Mesothelial cell of epicardium (in vitro differentiated cells): ENCODE results near the gene CACNA1B. TPM values are rescaled to one million over a fixed set of nuclear protein-coding genes. Genes with fewer than 3 reads are reported as not detected.

Experiments
- DNase-seq, 2 experiments: peaks; one replicate each; pipeline ENCODE4 v3.0.0; 2021; ENCODE audit warnings: low spot score in 2 of 2; ENCODE audit not compliant: unreplicated experiment in 2 of 2
- H3K27ac Mint-ChIP-seq: 2 replicates; pipeline ENCODE4 v1.8.0; 2021; ENCODE audit warnings: mixed read lengths
- H3K27me3 Mint-ChIP-seq: 2 replicates; pipeline ENCODE4 v1.8.0; 2021; ENCODE audit warnings: low read depth, mixed read lengths
- H3K36me3 Mint-ChIP-seq: 2 replicates; pipeline ENCODE4 v1.8.0; 2021; ENCODE audit warnings: mixed read lengths
- H3K4me1 Mint-ChIP-seq: 2 replicates; pipeline ENCODE4 v1.8.0; 2021; ENCODE audit warnings: mixed read lengths
- H3K4me3 Mint-ChIP-seq: 2 replicates; pipeline ENCODE4 v1.8.0; 2021; ENCODE audit warnings: mild to moderate bottlenecking, moderate library complexity, mixed read lengths
- H3K9me3 Mint-ChIP-seq: 2 replicates; pipeline ENCODE4 v1.8.0; 2021; ENCODE audit warnings: mixed read lengths
- CTCF ChIP-seq: fragments of 200-600 bp; sonication (generic); IDR thresholded peaks from one replicate; pipeline ENCODE4 v1.5.0; 2021; ENCODE audit warnings: antibody characterized with exemption; ENCODE audit not compliant: unreplicated experiment
- total RNA-seq: library from RNA; stranded (reverse); gene quantifications from 3 replicates; pipeline ENCODE4 v1.2.1, GENCODE V29; 2021

CACNA1B gene
- total RNA-seq, 1 donor from 2014 or later, result 0.87 TPM

GRCh38 chr9:137945581-137945980 is 68.0 kb downstream of the CACNA1B start:
- DNase-seq, result no peak
- TF ChIP-seq CTCF, result no peak
- H3K27ac Mint-ChIP-seq, result no peak overlapping the region
- peaks cover 5% of the 10 kb centered on the region for H3K36me3 Mint-ChIP-seq
- peaks cover 52% of the 10 kb centered on the region for H3K9me3 Mint-ChIP-seq
- no peak overlapping the region for H3K4me3 Mint-ChIP-seq
- no peaks in the 10 kb centered on the region for H3K4me1 Mint-ChIP-seq
- no peaks in the 10 kb centered on the region for H3K27me3 Mint-ChIP-seq

DNA sequence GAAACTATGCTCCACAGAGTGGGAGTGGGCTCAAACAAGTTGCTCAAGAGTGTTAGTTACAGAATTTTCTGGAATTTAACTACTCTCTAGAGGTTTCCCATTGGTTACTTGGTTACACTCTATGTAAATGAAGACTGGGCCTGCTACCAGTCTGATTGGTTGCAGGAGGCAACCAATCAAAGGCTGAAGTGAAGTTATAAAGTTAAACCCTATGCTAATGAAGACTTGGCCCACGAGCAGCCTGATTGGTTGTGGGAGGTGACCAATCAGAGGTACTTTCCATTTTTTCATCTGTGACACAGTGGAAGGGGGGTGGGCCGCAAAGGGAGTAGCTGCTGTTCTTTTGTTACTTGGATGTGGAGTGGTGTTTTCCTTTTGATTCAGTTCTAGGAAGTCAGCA is 69.4 kb downstream of the CACNA1B start:
- Mint-ChIP-seq H3K27me3 (peaks cover 2% of the 10 kb centered on the region), H3K4me3 (no peak overlapping the region), H3K4me1 (no peaks in the 10 kb centered on the region), H3K36me3 (peaks cover 5% of the 10 kb centered on the region), H3K9me3 (peaks cover 38% of the 10 kb centered on the region), H3K27ac (no peak overlapping the region)
- no peak for DNase-seq
- TF ChIP-seq CTCF, result no peak

- Mint-ChIP-seq H3K36me3 (peaks cover 5% of the 10 kb centered on the region), H3K9me3 (peaks cover 24% of the 10 kb centered on the region), H3K27ac (no peak overlapping the region), H3K4me1 (no peaks in the 10 kb centered on the region), H3K4me3 (no peak overlapping the region), H3K27me3 (peaks cover 2% of the 10 kb centered on the region)
- DNase-seq, result no peak
- no peak for TF ChIP-seq CTCF
These were observed 71.1 kb downstream of the CACNA1B start for GRCh38 chr9:137948642-137949041.

- DNase-seq, result no peak
These were observed 71.7 kb downstream of the CACNA1B start for GRCh38 chr9:137949260-137949659.

DNA sequence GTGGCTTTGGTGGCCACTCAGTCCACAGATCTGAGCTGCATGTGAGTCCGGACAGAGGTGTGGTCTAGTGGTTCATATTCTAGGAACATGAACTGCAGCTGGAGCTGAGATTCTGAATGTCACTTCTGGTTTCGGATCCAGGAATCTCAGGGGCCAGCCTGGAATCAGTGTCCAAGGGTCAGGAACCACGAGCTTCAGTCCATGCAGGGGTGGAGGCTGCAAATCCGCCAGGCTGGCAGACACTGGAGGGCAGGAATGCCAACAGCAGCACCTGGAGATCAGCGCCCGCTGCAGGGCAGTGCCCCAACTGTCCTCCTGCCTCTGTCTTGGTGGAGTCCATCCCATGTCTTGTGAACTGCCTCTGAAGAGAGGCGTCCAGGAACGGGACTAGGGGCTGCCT is 73.5 kb downstream of the CACNA1B start:
- Mint-ChIP-seq H3K36me3 (peaks cover 3% of the 10 kb centered on the region), H3K4me1 (no peaks in the 10 kb centered on the region), H3K4me3 (no peak overlapping the region), H3K27me3 (peaks cover 2% of the 10 kb centered on the region), H3K27ac (no peak overlapping the region), H3K9me3 (peaks cover 13% of the 10 kb centered on the region)
- no peak for DNase-seq
- TF ChIP-seq CTCF, result no peak

More at GRCh38 chr9:137949260-137949659, 71.7 kb downstream of the CACNA1B start:
- Mint-ChIP-seq H3K4me1 (no peaks in the 10 kb centered on the region), H3K9me3 (peaks cover 20% of the 10 kb centered on the region), H3K27ac (no peak overlapping the region), H3K27me3 (peaks cover 2% of the 10 kb centered on the region), H3K4me3 (no peak overlapping the region), H3K36me3 (peaks cover 5% of the 10 kb centered on the region)
- no peak for TF ChIP-seq CTCF
